Smooth muscle cell (in vitro differentiated cells): ENCODE data around the gene SGIP1. TPM values are rescaled to one million over a fixed set of nuclear protein-coding genes. Genes with fewer than 3 reads are reported as not detected.

Experiments used
- DNase-seq: peaks from one replicate; lab custom pipeline; 2025; ENCODE audit not compliant: unreplicated experiment; lab: John Stamatoyannopoulos, UW
- H2AFZ ChIP-seq: fragments of 200-600 bp; sonication (generic); 2 replicates; pipeline ENCODE4 v1.6.0; 2016; ENCODE audit warnings: antibody characterized with exemption, low read depth, mild to moderate bottlenecking
- H3F3A ChIP-seq: fragments of 200-600 bp; sonication (generic); 2 replicates; pipeline ENCODE4 v1.6.0; 2017; ENCODE audit warnings: antibody characterized with exemption, low read depth
- H3K27ac ChIP-seq: fragments of 200-600 bp; sonication (generic); 2 replicates; pipeline ENCODE4 v1.5.1; 2016; ENCODE audit warnings: low read depth, mild to moderate bottlenecking
- H3K27me3 ChIP-seq: fragments of 200-600 bp; sonication (generic); 2 replicates; pipeline ENCODE4 v1.6.1; 2016; ENCODE audit warnings: low read depth, mild to moderate bottlenecking
- H3K36me3 ChIP-seq: fragments of 200-600 bp; sonication (generic); 2 replicates; pipeline ENCODE4 v1.5.1; 2016; ENCODE audit warnings: low read depth
- H3K4me1 ChIP-seq: fragments of 200-600 bp; sonication (generic); 2 replicates; pipeline ENCODE4 v1.5.1; 2016; ENCODE audit warnings: low read depth
- H3K4me2 ChIP-seq: fragments of 200-600 bp; sonication (generic); 2 replicates; pipeline ENCODE4 v1.6.0; 2016; ENCODE audit warnings: mild to moderate bottlenecking
- H3K4me3 ChIP-seq: fragments of 200-600 bp; sonication (generic); 2 replicates; pipeline ENCODE4 v1.5.1; 2016; ENCODE audit warnings: mild to moderate bottlenecking
- H3K79me2 ChIP-seq: fragments of 200-600 bp; sonication (generic); 2 replicates; pipeline ENCODE4 v1.6.0; 2016; ENCODE audit warnings: low read depth, mild to moderate bottlenecking
- H3K9ac ChIP-seq: fragments of 200-600 bp; sonication (generic); 2 replicates; pipeline ENCODE4 v1.6.0; 2016; ENCODE audit warnings: low read depth
- H3K9me3 ChIP-seq: fragments of 200-600 bp; sonication (generic); replicated peaks from 2 replicates; pipeline ENCODE4 v1.5.1; 2016; ENCODE audit warnings: low read depth
- H4K20me1 ChIP-seq: fragments of 200-600 bp; sonication (generic); 2 replicates; pipeline ENCODE4 v1.6.0; 2016; ENCODE audit warnings: low read depth
- WGBS: methylation state at CpG from one replicate; pipeline ENCODE4 v1.1.7; 2016; ENCODE audit warnings: low lambda C conversion rate; 5-methylcytosine and 5-hydroxymethylcytosine counted together
- polyA plus RNA-seq: library from polyadenylated mRNA; unstranded; fragments of >200 nt; fragmentation: Nextera tagmentation; extraction: Ambion mirVana; gene quantifications from 2 replicates; pipeline ENCODE4 v1.2.1, GENCODE V29; 2016
- total RNA-seq: library from RNA; depleted of rRNA; stranded (reverse); fragments of >200 nt; gene quantifications from 2 replicates; pipeline ENCODE4 v1.2.3, GENCODE V29; 2014
- TF ChIP-seq, protein P1 (sequence below): fragments of 200-600 bp; sonication (generic); IDR thresholded peaks from 2 replicates; pipeline ENCODE4 v1.5.1; 2017; ENCODE audit warnings: borderline replicate concordance, mild to moderate bottlenecking, antibody characterized with exemption; ENCODE audit not compliant: insufficient read depth, poor library complexity, severe bottlenecking

SGIP1 gene
- total and polyA plus RNA-seq, 2 experiments from 2014 or later = 0.89 to 3.5 TPM

DNA sequence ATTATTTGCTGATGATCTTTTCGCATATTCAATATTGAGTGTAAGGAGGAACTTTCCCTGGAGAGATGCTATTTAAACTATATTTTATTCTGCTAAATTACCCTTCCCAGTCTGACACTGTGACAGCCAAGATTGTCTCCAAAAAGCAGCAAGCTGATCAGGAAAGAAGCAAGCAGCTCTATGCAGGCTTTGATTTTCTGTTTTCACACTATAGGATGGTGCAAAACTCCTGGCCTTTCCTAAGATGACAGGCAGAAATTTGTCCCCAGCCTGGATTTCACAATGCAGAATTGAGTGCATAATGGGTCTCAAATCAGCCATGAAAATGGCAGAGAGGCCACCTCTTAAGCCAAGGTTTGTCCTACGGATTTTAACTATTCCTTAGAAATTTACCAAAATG lies 1.1 kb downstream of the SGIP1 start:
- Histone ChIP-seq H3K27me3 (peaks cover 11% of the 10 kb centered on the region), H3K4me2 (no peak overlapping the region), H3K79me2 (no peaks in the 10 kb centered on the region), H3K9me3 (no peaks in the 10 kb centered on the region), H2AFZ (no peak overlapping the region), H3K4me3 (no peak overlapping the region), H3K36me3 (no peaks in the 10 kb centered on the region), H3K9ac (no peak overlapping the region), H4K20me1 (no peaks in the 10 kb centered on the region), H3K27ac (no peak overlapping the region), H3K4me1 (peaks cover 4% of the 10 kb centered on the region), H3F3A (peaks cover 3% of the 10 kb centered on the region)
- 94% methylated on average over 2 of the region's 2 CpGs for WGBS
- TF ChIP-seq, protein P1, sequence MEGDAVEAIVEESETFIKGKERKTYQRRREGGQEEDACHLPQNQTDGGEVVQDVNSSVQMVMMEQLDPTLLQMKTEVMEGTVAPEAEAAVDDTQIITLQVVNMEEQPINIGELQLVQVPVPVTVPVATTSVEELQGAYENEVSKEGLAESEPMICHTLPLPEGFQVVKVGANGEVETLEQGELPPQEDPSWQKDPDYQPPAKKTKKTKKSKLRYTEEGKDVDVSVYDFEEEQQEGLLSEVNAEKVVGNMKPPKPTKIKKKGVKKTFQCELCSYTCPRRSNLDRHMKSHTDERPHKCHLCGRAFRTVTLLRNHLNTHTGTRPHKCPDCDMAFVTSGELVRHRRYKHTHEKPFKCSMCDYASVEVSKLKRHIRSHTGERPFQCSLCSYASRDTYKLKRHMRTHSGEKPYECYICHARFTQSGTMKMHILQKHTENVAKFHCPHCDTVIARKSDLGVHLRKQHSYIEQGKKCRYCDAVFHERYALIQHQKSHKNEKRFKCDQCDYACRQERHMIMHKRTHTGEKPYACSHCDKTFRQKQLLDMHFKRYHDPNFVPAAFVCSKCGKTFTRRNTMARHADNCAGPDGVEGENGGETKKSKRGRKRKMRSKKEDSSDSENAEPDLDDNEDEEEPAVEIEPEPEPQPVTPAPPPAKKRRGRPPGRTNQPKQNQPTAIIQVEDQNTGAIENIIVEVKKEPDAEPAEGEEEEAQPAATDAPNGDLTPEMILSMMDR = no peak
- no peak for DNase-seq

DNA sequence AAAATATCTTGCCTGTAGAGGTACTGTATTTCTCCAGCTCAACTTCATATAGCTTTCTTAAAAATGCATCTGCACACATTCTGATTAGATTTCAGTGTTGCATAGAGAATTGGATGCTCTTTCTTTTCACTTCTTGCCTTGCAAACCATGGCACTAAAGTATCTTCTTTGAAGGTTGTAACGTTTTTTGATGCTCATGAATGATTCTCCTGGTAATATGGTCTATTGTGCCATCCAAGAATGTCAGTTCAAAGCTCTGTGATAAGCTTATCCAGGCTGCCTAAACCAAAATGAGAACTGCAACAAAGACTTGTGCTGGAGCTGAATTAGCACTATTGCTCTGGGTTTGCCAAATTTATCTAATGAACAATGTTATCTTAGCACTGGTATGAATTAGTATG lies 1.9 kb downstream of the SGIP1 start:
- no peak for DNase-seq
- Histone ChIP-seq H3K9ac (no peak overlapping the region), H3K27ac (no peak overlapping the region), H3K4me2 (no peak overlapping the region), H3K27me3 (peaks cover 11% of the 10 kb centered on the region), H3K4me1 (peaks cover 4% of the 10 kb centered on the region), H3K4me3 (no peak overlapping the region), H3K36me3 (no peaks in the 10 kb centered on the region), H3K9me3 (no peaks in the 10 kb centered on the region), H4K20me1 (no peaks in the 10 kb centered on the region), H3K79me2 (no peaks in the 10 kb centered on the region), H3F3A (peaks cover 3% of the 10 kb centered on the region), H2AFZ (no peak overlapping the region)
- TF ChIP-seq, protein P1 = no peak
- 71% methylated on average over 1 of the region's 1 CpG for WGBS

DNA sequence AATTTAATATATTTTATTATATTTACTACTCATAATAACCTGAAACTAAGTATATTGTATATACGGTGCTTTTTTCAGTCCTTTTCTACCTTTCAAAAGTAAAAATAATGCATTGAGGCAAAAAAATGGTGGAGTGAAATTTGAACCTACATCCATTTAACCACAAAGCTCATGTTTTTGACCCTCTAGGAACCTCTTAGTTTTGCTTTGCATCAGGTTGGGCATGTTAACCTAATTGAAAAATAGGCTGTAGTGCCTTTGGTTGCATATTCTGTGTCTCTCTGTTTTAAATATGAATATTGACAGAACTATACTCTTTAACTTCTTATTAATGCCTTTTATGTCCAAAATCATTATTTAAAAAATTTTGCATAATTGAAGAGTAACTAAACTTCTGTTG lies 3.8 kb downstream of the SGIP1 start:
- Histone ChIP-seq H3F3A (no peaks in the 10 kb centered on the region), H3K4me1 (peaks cover 2% of the 10 kb centered on the region), H3K4me2 (no peak overlapping the region), H3K36me3 (no peaks in the 10 kb centered on the region), H3K79me2 (no peaks in the 10 kb centered on the region), H3K9me3 (no peaks in the 10 kb centered on the region), H3K27me3 (peaks cover 1% of the 10 kb centered on the region), H3K9ac (no peak overlapping the region), H3K27ac (no peak overlapping the region), H4K20me1 (no peaks in the 10 kb centered on the region), H3K4me3 (no peak overlapping the region), H2AFZ (no peak overlapping the region)
- 100% methylated on average over 1 of the region's 1 CpG for WGBS
- DNase-seq = no peak
- TF ChIP-seq, protein P1 = no peak

DNA sequence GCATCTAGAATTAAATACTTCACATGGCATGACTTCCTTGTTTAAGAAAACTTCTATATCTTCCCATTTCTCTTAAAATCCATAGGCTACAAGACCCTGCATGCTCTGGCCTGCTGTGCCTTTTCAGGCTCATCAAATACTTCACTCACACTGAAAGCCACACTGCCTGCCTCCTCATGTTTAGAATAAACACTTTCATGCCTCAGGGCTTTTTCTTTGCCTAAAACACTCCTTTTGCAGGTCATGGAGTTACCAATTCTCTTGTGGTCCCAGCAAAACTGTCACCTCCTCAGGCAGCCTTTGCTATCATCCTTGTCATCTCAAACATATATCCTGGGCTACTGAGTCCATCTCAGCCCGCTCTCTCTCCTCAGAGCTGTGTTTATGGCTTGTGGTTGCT lies 5.5 kb downstream of the SGIP1 start:
- 74% methylated on average over 1 of the region's 1 CpG for WGBS
- Histone ChIP-seq H3K4me3 (no peak overlapping the region), H3K27ac (no peak overlapping the region), H3K9me3 (no peaks in the 10 kb centered on the region), H2AFZ (no peak overlapping the region), H3K27me3 (no peaks in the 10 kb centered on the region), H3K79me2 (no peaks in the 10 kb centered on the region), H3K4me1 (no peaks in the 10 kb centered on the region), H3K36me3 (no peaks in the 10 kb centered on the region), H4K20me1 (no peaks in the 10 kb centered on the region), H3F3A (no peaks in the 10 kb centered on the region), H3K4me2 (no peak overlapping the region), H3K9ac (no peak overlapping the region)
- no peak for DNase-seq
- TF ChIP-seq, protein P1 = no peak
